HG03558 (cell line): Measurements from ENCODE around the gene CWC27.

Experiments
- ATAC-seq: cut with Tn5 transposase; IDR thresholded peaks from one replicate; pipeline ENCODE4 v1.9.1; 2021; ENCODE audit warnings: moderate number of reproducible peaks; ENCODE audit not compliant: unreplicated experiment; ENCODE audit errors: extremely low read depth

CWC27 gene

DNA sequence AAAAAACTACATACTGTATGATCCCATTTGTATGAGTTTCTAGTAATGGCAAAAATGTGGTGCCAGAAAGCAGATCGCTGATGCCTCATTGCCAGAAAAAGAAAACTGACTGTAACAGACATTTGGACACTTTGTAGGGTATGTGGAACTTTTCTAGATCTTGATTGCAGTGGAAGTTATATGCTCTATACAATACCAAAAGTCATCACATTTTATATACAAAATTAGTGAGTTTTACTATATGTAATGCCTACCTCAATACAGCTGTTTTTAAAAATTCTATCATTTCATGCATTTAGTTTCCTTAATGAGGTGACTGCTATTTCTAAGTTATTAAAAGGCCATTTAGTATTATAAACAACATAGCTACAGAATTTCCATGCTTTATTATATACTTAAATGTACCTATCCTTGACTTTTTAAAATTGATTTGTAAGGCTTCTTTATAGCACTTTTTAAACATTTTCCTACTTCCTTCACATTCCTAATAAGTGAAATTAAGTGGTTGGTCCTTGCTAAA is 199.9 kb downstream of the CWC27 start:
- ATAC-seq = no peak

GRCh38 chr5:64969578-64969977 is 200.8 kb downstream of the CWC27 start:
- no peak for ATAC-seq

GRCh38 chr5:64971513-64971912 is 202.8 kb downstream of the CWC27 start:
- ATAC-seq = no peak

DNA sequence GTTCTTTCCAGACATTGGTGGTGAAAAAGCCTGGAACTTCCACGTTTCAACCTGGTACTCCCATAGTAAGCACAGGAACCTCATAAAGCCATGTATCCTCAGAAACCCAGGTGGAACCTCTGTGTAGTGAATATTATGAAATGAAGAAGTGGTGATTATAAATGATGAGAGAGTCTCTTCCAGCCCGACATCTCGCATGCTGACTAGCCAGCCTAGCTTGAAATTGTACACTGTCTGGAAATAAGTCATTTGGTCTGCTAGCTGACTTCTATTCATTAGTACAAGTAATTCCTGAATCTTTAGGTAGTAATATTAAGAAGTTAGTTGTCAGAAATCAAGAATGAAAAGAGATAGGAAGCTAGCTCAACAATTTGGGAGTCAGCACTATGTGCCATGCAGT is 203.3 kb downstream of the CWC27 start:
- no peak for ATAC-seq

DNA sequence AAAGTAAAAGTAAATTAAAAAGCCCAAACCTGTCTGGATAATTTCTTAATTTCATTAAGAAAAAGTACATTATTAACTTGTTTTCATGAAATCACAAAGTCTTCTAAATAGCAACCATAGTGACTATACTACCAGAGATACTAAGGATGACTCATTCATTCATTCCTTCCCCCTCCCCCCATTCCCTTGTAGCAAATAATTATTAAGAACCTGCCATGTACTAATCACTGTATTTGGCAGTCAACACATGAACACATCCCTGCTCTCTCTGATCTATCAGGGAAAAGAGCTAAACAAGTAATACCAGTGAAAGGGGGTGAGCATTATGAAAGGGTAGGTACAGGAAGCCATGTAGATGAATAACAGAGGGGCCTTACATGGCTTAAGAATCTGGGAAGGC is 203.9 kb downstream of the CWC27 start:
- ATAC-seq = no peak

DNA sequence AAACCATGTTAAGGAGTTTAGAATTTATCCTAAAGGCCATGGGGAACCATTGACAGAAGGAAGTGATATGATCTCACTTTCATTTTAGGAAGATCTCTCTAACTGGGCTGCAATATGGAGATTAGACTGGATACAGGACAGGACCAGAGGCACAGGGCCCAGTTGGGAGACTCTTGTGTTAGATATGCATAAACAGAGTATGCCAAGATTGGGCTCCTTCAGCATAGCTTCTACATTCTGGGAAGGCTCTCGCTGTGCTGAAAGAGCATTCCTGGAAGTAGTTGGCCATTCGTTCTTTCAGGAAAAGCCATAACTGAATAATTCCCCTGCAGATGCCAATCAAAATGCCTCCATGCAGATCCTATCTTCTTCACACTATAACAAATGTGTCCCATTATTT is 204.5 kb downstream of the CWC27 start:
- ATAC-seq = no peak

DNA sequence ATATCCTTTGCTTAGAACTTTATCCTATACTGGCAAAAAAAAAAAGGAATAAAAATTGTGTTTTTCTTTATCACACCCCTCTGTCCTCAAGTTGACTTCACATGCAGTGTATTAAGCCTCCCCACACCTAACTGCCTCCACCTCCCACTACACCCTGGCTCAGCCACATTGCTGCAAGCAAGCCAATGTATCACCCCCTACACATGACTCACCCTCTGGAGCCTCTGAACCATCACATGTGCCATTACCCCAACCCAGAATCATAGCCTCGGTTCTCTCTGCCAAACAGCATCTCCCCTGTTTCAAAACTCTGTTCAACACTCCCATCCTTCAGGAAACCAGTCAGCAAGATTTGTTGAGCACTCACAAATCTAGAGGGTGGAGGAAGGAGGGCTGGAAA is 209.0 kb downstream of the CWC27 start:
- no peak for ATAC-seq

- no peak for ATAC-seq
Measured at GRCh38 chr5:64978546-64978945, 209.8 kb downstream of the CWC27 start.

DNA sequence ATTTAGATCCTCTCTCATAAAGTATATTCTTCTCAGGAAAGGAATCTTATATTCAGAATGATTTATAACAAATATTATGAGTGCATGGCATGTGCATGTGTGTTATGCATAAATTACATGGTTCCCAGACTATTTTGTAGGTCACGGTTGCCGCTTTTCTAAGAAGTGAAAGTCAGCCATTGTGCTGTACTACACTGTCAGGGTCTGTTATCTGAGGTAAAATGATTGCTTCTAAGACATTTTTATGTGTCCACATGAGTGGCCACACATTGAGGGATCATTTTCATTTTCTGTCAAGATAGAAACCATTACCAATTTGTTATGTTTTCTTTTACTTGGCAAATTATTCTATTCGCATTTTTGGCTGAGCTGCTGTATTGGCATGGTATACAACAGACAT is 210.8 kb downstream of the CWC27 start:
- no peak for ATAC-seq

DNA sequence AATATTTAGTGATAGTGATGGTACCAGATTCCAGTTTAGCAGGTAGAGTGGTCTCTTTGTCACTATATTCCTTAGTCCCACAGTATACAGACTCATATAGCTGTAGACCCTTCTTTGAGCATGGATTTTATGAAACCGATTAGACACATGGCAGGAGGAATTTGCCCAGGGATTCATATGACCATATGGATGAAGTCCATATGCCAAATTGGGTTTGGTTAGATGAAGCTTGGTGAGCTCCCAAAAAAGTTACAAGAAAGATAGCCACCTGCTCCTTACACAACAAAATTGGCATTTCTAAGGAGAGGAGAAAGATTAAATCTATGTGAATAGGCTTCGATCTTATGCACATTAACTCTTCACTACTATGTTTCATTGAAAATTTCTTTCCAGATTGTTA is 211.4 kb downstream of the CWC27 start:
- ATAC-seq = no peak

- no peak for ATAC-seq
Measured at GRCh38 chr5:64987768-64988167, 219.0 kb downstream of the CWC27 start.

DNA sequence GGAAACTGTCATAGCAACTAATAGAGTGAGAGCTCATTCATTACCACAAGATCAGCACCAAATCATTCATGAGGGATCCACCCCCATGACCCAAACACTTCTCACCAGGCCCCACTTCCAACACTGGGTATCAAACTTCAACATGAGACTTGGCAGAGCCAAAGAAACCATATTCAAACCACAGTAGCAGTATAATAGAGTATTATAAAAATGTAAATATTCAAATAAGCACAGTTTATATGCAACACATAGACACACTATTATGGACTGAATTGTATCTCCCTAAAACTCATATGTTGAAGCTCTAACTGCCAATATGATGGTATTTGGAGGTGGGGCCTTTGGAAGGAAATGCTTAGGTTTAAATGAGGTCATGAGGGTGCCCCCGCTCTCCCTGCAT is 240.5 kb downstream of the CWC27 start:
- no peak for ATAC-seq

GRCh38 chr5:65010841-65011240 is 242.1 kb downstream of the CWC27 start:
- no peak for ATAC-seq

- ATAC-seq = no peak
Measured at GRCh38 chr5:65012301-65012892, 243.7 kb downstream of the CWC27 start.

DNA sequence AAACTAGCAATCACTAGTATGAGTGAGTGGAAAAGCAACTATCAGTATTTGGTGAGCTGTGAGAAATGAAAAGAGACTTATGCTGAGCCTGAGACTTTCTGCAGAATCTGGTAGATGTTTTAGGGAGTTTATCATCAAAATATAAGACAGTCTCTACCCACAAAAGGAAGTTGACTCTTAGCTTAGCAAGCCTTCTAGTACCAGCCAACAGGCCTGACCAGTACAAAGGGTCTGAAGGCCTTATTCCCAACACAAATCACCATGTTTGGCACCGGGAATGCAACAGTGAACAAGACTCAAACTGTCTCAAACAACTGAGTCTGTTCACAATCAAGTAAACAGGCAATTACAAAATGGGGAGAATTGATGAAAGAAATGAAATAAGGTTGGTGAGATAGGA is 244.4 kb downstream of the CWC27 start:
- no peak for ATAC-seq

- ATAC-seq = no peak
Measured at GRCh38 chr5:65014769-65015168, 246.0 kb downstream of the CWC27 start.

DNA sequence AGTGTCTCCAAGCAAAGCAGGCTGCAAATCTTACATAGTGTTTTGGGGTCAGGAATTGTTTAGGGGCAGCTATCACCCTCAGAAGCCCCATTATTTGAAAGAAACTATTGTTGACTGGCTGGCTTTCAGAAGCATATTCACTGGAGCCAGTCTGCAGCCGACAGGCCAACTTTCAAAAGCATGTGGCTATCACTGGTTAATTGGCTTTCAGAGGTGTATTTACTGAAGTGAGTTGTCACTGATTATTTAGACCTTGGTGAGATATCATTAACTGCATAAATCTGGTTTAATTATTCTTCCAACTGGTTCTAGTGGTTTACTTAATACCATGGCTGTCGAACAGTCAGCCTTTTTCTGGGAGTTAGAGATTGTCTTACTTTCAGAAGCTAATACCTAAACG is 247.0 kb downstream of the CWC27 start:
- ATAC-seq = no peak

- ATAC-seq = no peak
Measured at GRCh38 chr5:65017636-65018035, 248.9 kb downstream of the CWC27 start.

GRCh38 chr5:65018763-65019162 is 250.0 kb downstream of the CWC27 start:
- ATAC-seq = no peak

- ATAC-seq = no peak
Measured at GRCh38 chr5:65020492-65020891, 251.8 kb downstream of the CWC27 start.

DNA sequence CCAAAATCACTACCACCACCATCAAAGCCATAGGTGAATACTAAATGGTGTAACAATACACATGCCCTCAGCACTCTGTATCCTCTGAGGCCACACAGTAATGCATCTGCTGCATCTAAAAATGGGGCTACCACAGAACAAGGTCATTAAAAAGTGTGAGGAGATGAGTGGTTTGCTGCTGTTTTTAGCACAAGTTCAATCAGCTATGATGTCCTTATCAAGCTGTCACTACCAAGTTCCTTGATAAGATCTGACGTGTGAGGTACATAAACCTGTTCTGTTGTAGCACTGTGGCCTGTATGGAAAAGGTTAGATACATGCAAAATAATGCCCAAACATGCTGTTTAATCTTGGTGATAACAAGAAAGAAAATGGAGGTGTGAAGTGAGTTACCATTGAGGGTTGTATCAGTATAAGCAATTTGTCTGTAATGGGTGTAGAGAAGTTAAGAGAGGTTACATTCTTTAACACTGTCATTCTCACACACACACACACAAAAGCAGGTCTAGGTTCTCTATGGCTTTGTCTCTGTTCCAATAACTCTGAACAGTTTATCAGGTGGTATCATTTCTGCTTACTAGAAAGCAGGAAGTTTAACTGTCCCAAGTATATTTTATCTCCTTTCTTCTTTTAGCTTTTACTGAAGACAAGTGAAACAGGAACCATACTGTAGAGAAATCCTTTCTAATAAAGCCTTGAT is 252.9 kb downstream of the CWC27 start:
- no peak for ATAC-seq

DNA sequence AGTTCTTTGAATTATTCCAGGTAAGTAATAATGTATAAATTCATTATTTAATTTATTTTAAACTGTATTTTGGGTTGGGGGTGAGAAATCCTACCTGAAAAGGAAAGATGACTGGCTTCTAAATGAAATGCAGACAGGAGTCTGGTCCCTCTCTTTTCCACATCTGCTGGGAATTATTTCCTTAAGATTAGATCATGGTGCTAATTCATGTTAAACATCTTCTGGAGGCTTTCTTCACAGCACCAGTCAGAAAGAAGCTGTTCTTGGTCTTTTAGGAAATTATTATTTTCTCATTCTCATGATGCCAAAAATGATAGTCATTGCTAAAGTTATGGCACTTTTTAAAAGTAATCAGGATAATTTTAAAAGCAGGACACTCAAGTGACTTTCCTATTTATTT is 254.2 kb downstream of the CWC27 start:
- no peak for ATAC-seq
